Type B pancreatic cell (in vitro differentiated cells): Measurements from ENCODE around the gene TUSC2. TPM values are rescaled to one million over a fixed set of nuclear protein-coding genes. Genes with fewer than 3 reads are reported as not detected.
A peak's percentile ranks its signal among the peaks of the same experiment; 100 is the strongest.
"Not testable (repeated sequence)": the region's sequence is repeated elsewhere in the genome, so short reads cannot be mapped to it uniquely, and the experiment has no call there.

Experiments used
- DNase-seq: peaks from one replicate; pipeline ENCODE4 v3.0.0; 2021; ENCODE audit warnings: mixed read lengths; ENCODE audit not compliant: unreplicated experiment; ENCODE audit errors: extremely low spot score
- H3K27ac Mint-ChIP-seq: 2 replicates; pipeline ENCODE4 v1.8.0; 2021; ENCODE audit warnings: mild to moderate bottlenecking, mixed read lengths
- H3K27me3 Mint-ChIP-seq: 2 replicates; pipeline ENCODE4 v1.8.0; 2021; ENCODE audit warnings: mixed read lengths
- H3K36me3 Mint-ChIP-seq: 2 replicates; pipeline ENCODE4 v1.8.0; 2021; ENCODE audit warnings: mixed read lengths
- H3K4me1 Mint-ChIP-seq: one replicate; pipeline ENCODE4 v1.8.0; 2021; ENCODE audit warnings: mixed read lengths; ENCODE audit not compliant: unreplicated experiment
- H3K4me3 Mint-ChIP-seq: 2 replicates; pipeline ENCODE4 v1.8.0; 2021; ENCODE audit warnings: mild to moderate bottlenecking, mixed read lengths
- H3K9me3 Mint-ChIP-seq: 2 replicates; pipeline ENCODE4 v1.8.0; 2021; ENCODE audit warnings: mixed read lengths
- CTCF ChIP-seq: fragments of 200-600 bp; sonication (generic); conservative IDR thresholded peaks from 2 replicates; pipeline ENCODE4 v1.5.0; 2021; ENCODE audit warnings: antibody characterized with exemption, mild to moderate bottlenecking
- total RNA-seq: library from RNA; stranded (reverse); gene quantifications from 2 replicates; pipeline ENCODE4 v1.2.1, GENCODE V29; 2021; ENCODE audit warnings: low replicate concordance

The TUSC2 gene
- total RNA-seq, 1 donor from 2014 or later, result 24.9 TPM

DNA sequence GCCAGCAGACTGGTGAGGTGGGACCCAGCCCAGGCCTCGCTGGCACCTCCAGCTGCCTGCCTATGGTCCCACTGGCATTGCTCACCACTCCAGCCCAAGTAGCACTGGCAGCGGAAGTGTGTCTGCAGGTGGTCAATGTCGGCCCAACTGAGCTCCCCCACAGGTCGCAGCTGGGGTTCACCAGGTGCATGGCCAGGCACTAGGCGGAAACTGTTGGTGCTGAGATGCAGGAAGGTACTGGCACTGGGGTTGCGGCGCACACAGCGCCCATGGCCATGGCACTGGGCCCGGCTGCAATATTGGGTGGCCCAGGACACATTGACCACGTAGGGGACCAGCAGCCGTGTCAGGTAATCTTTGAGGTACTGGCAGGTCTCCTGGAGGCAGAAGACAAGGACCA is 9.9 kb downstream of the TUSC2 start:
- peak overlapping the region; percentile 98 for H3K27ac Mint-ChIP-seq
- H3K27me3 Mint-ChIP-seq, result no peaks in the 10 kb centered on the region
- DNase-seq, result no peak
- peaks cover 32% of the 10 kb centered on the region for H3K4me1 Mint-ChIP-seq
- no peak for TF ChIP-seq CTCF
- peaks cover 22% of the 10 kb centered on the region for H3K36me3 Mint-ChIP-seq
- H3K4me3 Mint-ChIP-seq, result peak overlapping the region; percentile 77
- H3K9me3 Mint-ChIP-seq, result no peaks in the 10 kb centered on the region

DNA sequence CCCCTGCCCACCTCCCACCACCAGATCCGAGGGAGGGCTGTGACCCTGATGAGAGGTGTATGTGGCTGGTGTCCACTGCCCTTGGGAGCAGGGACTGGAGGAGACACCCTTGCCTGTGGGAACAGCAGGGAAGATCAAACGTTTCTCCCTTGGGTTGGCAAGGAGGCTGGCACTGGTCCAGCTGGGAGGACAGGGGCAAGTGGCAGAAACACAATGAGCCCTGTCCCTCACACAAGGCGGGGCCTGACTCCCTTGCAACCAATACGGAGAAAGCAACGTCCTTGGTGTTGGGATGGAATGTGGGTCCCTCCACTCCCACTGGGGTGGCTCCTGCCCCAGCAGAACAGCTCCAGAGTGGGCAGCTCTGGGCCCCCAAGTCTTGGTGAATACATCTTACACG is 10.7 kb downstream of the TUSC2 start:
- peak overlapping the region; percentile 100 for H3K27ac Mint-ChIP-seq

DNA sequence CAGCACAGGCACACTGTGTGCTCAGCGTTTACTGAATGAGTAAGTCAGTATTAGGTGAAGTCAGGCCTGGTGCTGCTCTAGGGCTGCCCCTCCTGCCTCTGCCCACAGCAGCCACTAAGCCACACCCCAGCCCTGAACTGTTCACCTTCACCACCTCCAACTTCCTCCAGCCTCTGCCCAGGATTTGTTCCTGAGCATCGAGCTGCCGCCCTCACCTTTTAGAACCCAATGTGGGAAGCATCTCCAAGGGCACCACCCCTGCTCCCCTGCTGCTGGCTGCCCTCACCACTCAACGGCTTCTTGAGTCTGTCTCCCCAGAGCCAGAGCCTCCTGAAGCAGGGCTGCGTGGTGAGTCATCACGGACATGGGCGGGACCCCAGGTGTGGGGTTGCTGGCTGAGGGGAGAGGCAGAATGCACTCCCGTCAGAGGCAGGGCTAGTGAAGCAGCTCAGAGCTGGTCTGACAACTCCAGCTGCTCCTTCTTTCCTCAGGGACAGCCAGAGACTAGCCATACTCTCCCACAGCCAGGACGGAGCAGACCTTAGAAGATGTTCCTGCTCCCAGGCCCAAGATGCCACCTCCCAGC is 11.3 kb downstream of the TUSC2 start:
- H3K4me3 Mint-ChIP-seq, result peak overlapping the region; percentile 81
- peak overlapping the region; percentile 100 for H3K27ac Mint-ChIP-seq
- no peak for TF ChIP-seq CTCF
- DNase-seq, result no peak
- H3K36me3 Mint-ChIP-seq, result peaks cover 22% of the 10 kb centered on the region
- no peaks in the 10 kb centered on the region for H3K9me3 Mint-ChIP-seq
- no peaks in the 10 kb centered on the region for H3K27me3 Mint-ChIP-seq
- peaks cover 32% of the 10 kb centered on the region for H3K4me1 Mint-ChIP-seq

More for the DNA sequence above, 10.7 kb downstream of the TUSC2 start:
- Mint-ChIP-seq H3K27me3 (no peaks in the 10 kb centered on the region), H3K9me3 (no peaks in the 10 kb centered on the region), H3K4me3 (peak overlapping the region; percentile 81), H3K4me1 (peaks cover 32% of the 10 kb centered on the region), H3K36me3 (peaks cover 22% of the 10 kb centered on the region)
- no peak for DNase-seq
- no peak for TF ChIP-seq CTCF

DNA sequence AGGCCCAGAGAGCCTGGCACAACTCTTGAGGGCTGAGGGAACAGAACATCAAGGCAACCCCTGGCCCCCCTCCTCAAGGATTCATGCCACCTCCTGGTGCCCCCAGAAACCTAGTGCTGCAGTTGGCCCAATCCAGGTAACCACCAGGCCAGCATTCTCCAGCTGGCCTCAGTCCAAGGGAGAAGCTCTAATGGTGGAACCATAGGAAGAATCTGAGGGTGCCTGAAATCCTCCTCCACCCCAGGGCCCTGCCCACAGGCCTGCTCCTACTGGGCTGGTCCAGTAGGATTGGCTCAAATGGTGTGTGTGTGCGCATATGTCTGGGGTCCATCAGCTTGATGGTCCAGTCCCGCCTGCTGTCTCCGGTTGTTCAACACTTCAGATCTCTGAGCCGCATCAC is 13.2 kb downstream of the TUSC2 start:
- Mint-ChIP-seq H3K36me3 (peaks cover 24% of the 10 kb centered on the region), H3K27ac (peak overlapping the region; percentile 53), H3K4me3 (peak overlapping the region; percentile 30), H3K27me3 (no peaks in the 10 kb centered on the region), H3K9me3 (no peaks in the 10 kb centered on the region), H3K4me1 (peaks cover 27% of the 10 kb centered on the region)
- no peak for DNase-seq
- no peak for TF ChIP-seq CTCF

DNA sequence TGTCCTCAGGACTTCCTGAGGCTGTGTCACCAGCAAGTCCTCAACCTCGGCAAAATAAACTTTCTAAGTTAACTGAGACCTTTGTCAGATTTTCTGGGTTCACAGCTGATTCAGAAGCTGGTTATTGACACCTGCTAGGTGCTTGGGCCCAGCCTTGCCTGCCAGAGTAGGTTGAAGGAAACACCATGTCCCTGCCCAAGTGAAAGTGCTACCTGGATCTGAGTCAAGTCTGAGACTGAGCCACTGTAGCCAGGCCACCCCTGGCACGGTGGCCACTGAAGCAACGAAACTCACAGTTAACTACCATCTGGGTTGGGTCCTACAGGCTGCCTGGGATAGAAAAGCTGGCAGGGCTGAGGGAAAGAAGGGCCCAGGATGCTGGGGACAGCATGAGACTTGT is 13.7 kb downstream of the TUSC2 start:
- no peak for DNase-seq
- Mint-ChIP-seq H3K36me3 (peaks cover 29% of the 10 kb centered on the region), H3K4me3 (no peak overlapping the region), H3K4me1 (peaks cover 26% of the 10 kb centered on the region), H3K9me3 (no peaks in the 10 kb centered on the region), H3K27ac (peak overlapping the region; percentile 10), H3K27me3 (no peaks in the 10 kb centered on the region)
- no peak for TF ChIP-seq CTCF

GRCh38 chr3:50312041-50312440 is 16.0 kb downstream of the TUSC2 start:
- H3K27ac Mint-ChIP-seq, H3K9me3 Mint-ChIP-seq, DNase-seq, H3K27me3 Mint-ChIP-seq, H3K4me3 Mint-ChIP-seq: not testable (repeated sequence)
- Mint-ChIP-seq H3K4me1 (peaks cover 14% of the 10 kb centered on the region), H3K36me3 (peaks cover 26% of the 10 kb centered on the region)
